ENCODE results near the gene DGUOK.

Gene DGUOK

GRCh38 chr2:74003494-74004211, 77.0 kb downstream of the DGUOK start:
- Histone ChIP-seq H3K4me3 (ENCODE audit: low read length) (peak overlapping the region; percentile 85; the same call in 1 of the 2 replicates), H3K36me3 (replicated peaks; ENCODE audit: low read depth, low read length) (peaks cover 40% of the 10 kb centered on the region), H3K9ac (ENCODE audit: low read length) (no peak overlapping the region), H3K27ac (ENCODE audit: low read length) (no peak overlapping the region), H3K79me2 (ENCODE audit: low read length) (peaks cover 100% of the 10 kb centered on the region), H3K4me2 (ENCODE audit: low read length) (peak overlapping the region; percentile 94; the same call in 1 of the 2 replicates), H4K20me1 (ENCODE audit: insufficient read depth, low read length) (peaks cover 95% of the 10 kb centered on the region), H2AFZ (ENCODE audit: low read depth, low read length) (no peak overlapping the region), H3K27me3 (ENCODE audit: low read depth, low read length) (no peaks in the 10 kb centered on the region), H3K4me1 (ENCODE audit: low read length) (peaks cover 47% of the 10 kb centered on the region), H3K9me3 (ENCODE audit: insufficient read depth, low read length) (no peaks in the 10 kb centered on the region)
- TF ChIP-seq CTCF (IDR thresholded peaks at IDR 0.05; ENCODE audit: low read depth, low read length) (no peak), EZH2phosphoT487 (IDR thresholded peaks at IDR 0.05; ENCODE audit: low read depth) (no peak)

- Histone ChIP-seq H4K20me1 (ENCODE audit: insufficient read depth, low read length) (peaks cover 95% of the 10 kb centered on the region), H3K9me3 (ENCODE audit: insufficient read depth, low read length) (no peaks in the 10 kb centered on the region), H2AFZ (ENCODE audit: low read depth, low read length) (no peak overlapping the region), H3K4me3 (ENCODE audit: low read length) (no peak overlapping the region), H3K36me3 (replicated peaks; ENCODE audit: low read depth, low read length) (peaks cover 45% of the 10 kb centered on the region), H3K4me2 (ENCODE audit: low read length) (no peak overlapping the region), H3K4me1 (ENCODE audit: low read length) (peaks cover 38% of the 10 kb centered on the region), H3K79me2 (ENCODE audit: low read length) (peaks cover 100% of the 10 kb centered on the region), H3K27me3 (ENCODE audit: low read depth, low read length) (no peaks in the 10 kb centered on the region), H3K9ac (ENCODE audit: low read length) (no peak overlapping the region), H3K27ac (ENCODE audit: low read length) (no peak overlapping the region)
- TF ChIP-seq EZH2phosphoT487 (IDR thresholded peaks at IDR 0.05; ENCODE audit: low read depth) = no peak
- no peak for TF ChIP-seq CTCF (IDR thresholded peaks at IDR 0.05; ENCODE audit: low read depth, low read length)
Observed at GRCh38 chr2:74004212-74005182, 77.8 kb downstream of the DGUOK start.

- Histone ChIP-seq H3K9me3 (ENCODE audit: insufficient read depth, low read length) (no peaks in the 10 kb centered on the region), H3K27me3 (ENCODE audit: low read depth, low read length) (no peaks in the 10 kb centered on the region), H3K9ac (ENCODE audit: low read length) (no peak overlapping the region), H3K79me2 (ENCODE audit: low read length) (peaks cover 100% of the 10 kb centered on the region), H2AFZ (ENCODE audit: low read depth, low read length) (no peak overlapping the region), H3K4me3 (ENCODE audit: low read length) (no peak overlapping the region), H3K4me1 (ENCODE audit: low read length) (peaks cover 25% of the 10 kb centered on the region), H4K20me1 (ENCODE audit: insufficient read depth, low read length) (peaks cover 95% of the 10 kb centered on the region), H3K27ac (ENCODE audit: low read length) (no peak overlapping the region), H3K36me3 (replicated peaks; ENCODE audit: low read depth, low read length) (peaks cover 52% of the 10 kb centered on the region), H3K4me2 (ENCODE audit: low read length) (no peak overlapping the region)
- no peak for TF ChIP-seq EZH2phosphoT487 (IDR thresholded peaks at IDR 0.05; ENCODE audit: low read depth)
- TF ChIP-seq CTCF (IDR thresholded peaks at IDR 0.05; ENCODE audit: low read depth, low read length) = no peak
Observed at GRCh38 chr2:74005786-74006185, 79.1 kb downstream of the DGUOK start.

- Histone ChIP-seq H3K27ac (ENCODE audit: low read length) (no peak overlapping the region), H3K4me2 (ENCODE audit: low read length) (no peak overlapping the region), H3K9ac (ENCODE audit: low read length) (no peak overlapping the region), H2AFZ (ENCODE audit: low read depth, low read length) (no peak overlapping the region), H3K4me3 (ENCODE audit: low read length) (no peak overlapping the region), H3K36me3 (replicated peaks; ENCODE audit: low read depth, low read length) (peaks cover 52% of the 10 kb centered on the region), H4K20me1 (ENCODE audit: insufficient read depth, low read length) (peaks cover 94% of the 10 kb centered on the region), H3K9me3 (ENCODE audit: insufficient read depth, low read length) (no peaks in the 10 kb centered on the region), H3K79me2 (ENCODE audit: low read length) (peaks cover 100% of the 10 kb centered on the region), H3K27me3 (ENCODE audit: low read depth, low read length) (no peaks in the 10 kb centered on the region), H3K4me1 (ENCODE audit: low read length) (peaks cover 19% of the 10 kb centered on the region)
- TF ChIP-seq CTCF (IDR thresholded peaks at IDR 0.05; ENCODE audit: low read depth, low read length) = no peak
- no peak for TF ChIP-seq EZH2phosphoT487 (IDR thresholded peaks at IDR 0.05; ENCODE audit: low read depth)
Observed at GRCh38 chr2:74006459-74006858, 79.8 kb downstream of the DGUOK start.

Measured in OCI-LY3 (cell line).